Mammary epithelial cell (primary cell): ENCODE measurements around the gene ARHGAP28.

Experiments used
- EZH2 ChIP-seq: IDR thresholded peaks from 2 replicates; pipeline ENCODE4 v1.6.1; 2012; ENCODE audit warnings: low read length, inconsistent platforms, borderline replicate concordance
- TF ChIP-seq, protein P1 (sequence below), 2 donors: IDR thresholded peaks in 1 of 2; conservative IDR thresholded peaks in 1 of 2; 2 replicates each; pipeline ENCODE4 v1.5.1; 2011 to 2012; ENCODE audit warnings: inconsistent platforms in 2 of 2, low read length in 2 of 2, mild to moderate bottlenecking in 2 of 2, control low read depth in 1 of 2, low read depth in 1 of 2; ENCODE audit not compliant: insufficient read depth in 1 of 2; ENCODE audit errors: extremely low read depth in 1 of 2

- TF ChIP-seq, protein P1, sequence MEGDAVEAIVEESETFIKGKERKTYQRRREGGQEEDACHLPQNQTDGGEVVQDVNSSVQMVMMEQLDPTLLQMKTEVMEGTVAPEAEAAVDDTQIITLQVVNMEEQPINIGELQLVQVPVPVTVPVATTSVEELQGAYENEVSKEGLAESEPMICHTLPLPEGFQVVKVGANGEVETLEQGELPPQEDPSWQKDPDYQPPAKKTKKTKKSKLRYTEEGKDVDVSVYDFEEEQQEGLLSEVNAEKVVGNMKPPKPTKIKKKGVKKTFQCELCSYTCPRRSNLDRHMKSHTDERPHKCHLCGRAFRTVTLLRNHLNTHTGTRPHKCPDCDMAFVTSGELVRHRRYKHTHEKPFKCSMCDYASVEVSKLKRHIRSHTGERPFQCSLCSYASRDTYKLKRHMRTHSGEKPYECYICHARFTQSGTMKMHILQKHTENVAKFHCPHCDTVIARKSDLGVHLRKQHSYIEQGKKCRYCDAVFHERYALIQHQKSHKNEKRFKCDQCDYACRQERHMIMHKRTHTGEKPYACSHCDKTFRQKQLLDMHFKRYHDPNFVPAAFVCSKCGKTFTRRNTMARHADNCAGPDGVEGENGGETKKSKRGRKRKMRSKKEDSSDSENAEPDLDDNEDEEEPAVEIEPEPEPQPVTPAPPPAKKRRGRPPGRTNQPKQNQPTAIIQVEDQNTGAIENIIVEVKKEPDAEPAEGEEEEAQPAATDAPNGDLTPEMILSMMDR (conservative IDR thresholded peaks at IDR 0.05 in 1 of 2, IDR thresholded peaks at IDR 0.05 in 1 of 2; ENCODE audit: extremely low read depth in 1 of 2, insufficient read depth in 1 of 2, low read depth in 1 of 2, low read length in 2 of 2) = no peak
- no peak for TF ChIP-seq EZH2
Observed at GRCh38 chr18:6860804-6861448, 131.4 kb downstream of the ARHGAP28 start.
